T-helper 2 cell treated with Interferon-gamma antibody and Interleukin-4, amounts not matched to agents 5 μg/mL and 100 μg/mL, for 36 hours (primary cell): ENCODE data around the gene GJC2.
"Not testable (repeated sequence)": the region's sequence is repeated elsewhere in the genome, so short reads cannot be mapped to it uniquely, and the experiment has no call there.

Source experiments
- DNase-seq: peaks from one replicate; pipeline ENCODE4 v3.0.0; 2021; ENCODE audit warnings: low spot score
- H3K27ac Mint-ChIP-seq: one replicate; pipeline ENCODE4 v1.8.0; 2021; ENCODE audit warnings: mild to moderate bottlenecking, mixed read lengths
- H3K27me3 Mint-ChIP-seq: one replicate; pipeline ENCODE4 v1.8.0; 2021; ENCODE audit warnings: low read depth, mixed read lengths
- H3K36me3 Mint-ChIP-seq: one replicate; pipeline ENCODE4 v1.8.0; 2021; ENCODE audit warnings: low read depth, mixed read lengths
- H3K4me1 Mint-ChIP-seq: one replicate; pipeline ENCODE4 v1.8.0; 2021; ENCODE audit warnings: low read depth, mixed read lengths
- H3K4me3 Mint-ChIP-seq: one replicate; pipeline ENCODE4 v1.8.0; 2022; ENCODE audit warnings: mild to moderate bottlenecking, moderate library complexity, mixed read lengths
- H3K9me3 Mint-ChIP-seq: one replicate; pipeline ENCODE4 v1.8.0; 2021; ENCODE audit warnings: mixed read lengths

The GJC2 gene

GRCh38 chr1:228173528-228174481, 24.1 kb downstream of the GJC2 start:
- not testable (repeated sequence) for H3K9me3 Mint-ChIP-seq, H3K27ac Mint-ChIP-seq, H3K27me3 Mint-ChIP-seq, DNase-seq, H3K4me1 Mint-ChIP-seq, H3K36me3 Mint-ChIP-seq, H3K4me3 Mint-ChIP-seq

GRCh38 chr1:228174482-228175315, 25.0 kb downstream of the GJC2 start:
- Mint-ChIP-seq H3K36me3 (no peaks in the 10 kb centered on the region), H3K4me1 (peaks cover under 1% of the 10 kb centered on the region), H3K27ac (no peak overlapping the region), H3K9me3 (no peaks in the 10 kb centered on the region), H3K4me3 (no peak overlapping the region), H3K27me3 (no peaks in the 10 kb centered on the region)
- DNase-seq = no peak

GRCh38 chr1:228175316-228176023, 25.7 kb downstream of the GJC2 start:
- DNase-seq = no peak
- no peaks in the 10 kb centered on the region for H3K9me3 Mint-ChIP-seq
- H3K4me1 Mint-ChIP-seq = peaks cover 2% of the 10 kb centered on the region
- no peak overlapping the region for H3K27ac Mint-ChIP-seq
- no peaks in the 10 kb centered on the region for H3K36me3 Mint-ChIP-seq
- H3K27me3 Mint-ChIP-seq = no peaks in the 10 kb centered on the region
- H3K4me3 Mint-ChIP-seq = no peak overlapping the region

- Mint-ChIP-seq H3K27me3 (no peaks in the 10 kb centered on the region), H3K9me3 (no peaks in the 10 kb centered on the region), H3K4me1 (peaks cover 2% of the 10 kb centered on the region), H3K27ac (no peak overlapping the region), H3K4me3 (no peak overlapping the region), H3K36me3 (no peaks in the 10 kb centered on the region)
- no peak for DNase-seq
Measured at GRCh38 chr1:228176024-228176395, 26.3 kb downstream of the GJC2 start.

GRCh38 chr1:228176461-228177182, 26.9 kb downstream of the GJC2 start:
- H3K36me3 Mint-ChIP-seq = no peaks in the 10 kb centered on the region
- no peak overlapping the region for H3K27ac Mint-ChIP-seq
- peaks cover 2% of the 10 kb centered on the region for H3K4me1 Mint-ChIP-seq

GRCh38 chr1:228177183-228177475, 27.4 kb downstream of the GJC2 start:
- H3K9me3 Mint-ChIP-seq = no peaks in the 10 kb centered on the region
- no peaks in the 10 kb centered on the region for H3K27me3 Mint-ChIP-seq
- H3K27ac Mint-ChIP-seq = no peak overlapping the region
- H3K4me1 Mint-ChIP-seq = peaks cover 2% of the 10 kb centered on the region
- H3K4me3 Mint-ChIP-seq = no peak overlapping the region
- DNase-seq = no peak
- no peaks in the 10 kb centered on the region for H3K36me3 Mint-ChIP-seq

More at GRCh38 chr1:228176461-228177182, 26.9 kb downstream of the GJC2 start:
- DNase-seq = no peak
- H3K4me3 Mint-ChIP-seq = no peak overlapping the region
- H3K9me3 Mint-ChIP-seq = no peaks in the 10 kb centered on the region
- no peaks in the 10 kb centered on the region for H3K27me3 Mint-ChIP-seq

GRCh38 chr1:228177721-228178710, 28.3 kb downstream of the GJC2 start:
- Mint-ChIP-seq H3K4me1 (peaks cover 2% of the 10 kb centered on the region), H3K4me3 (no peak overlapping the region), H3K27me3 (no peaks in the 10 kb centered on the region), H3K27ac (no peak overlapping the region), H3K9me3 (no peaks in the 10 kb centered on the region), H3K36me3 (no peaks in the 10 kb centered on the region)
- no peak for DNase-seq

GRCh38 chr1:228178737-228179684, 29.3 kb downstream of the GJC2 start:
- Mint-ChIP-seq H3K36me3 (no peaks in the 10 kb centered on the region), H3K9me3 (no peaks in the 10 kb centered on the region), H3K27ac (no peak overlapping the region), H3K4me3 (no peak overlapping the region), H3K4me1 (peaks cover 2% of the 10 kb centered on the region), H3K27me3 (no peaks in the 10 kb centered on the region)
- no peak for DNase-seq

GRCh38 chr1:228180271-228180958, 30.7 kb downstream of the GJC2 start:
- no peaks in the 10 kb centered on the region for H3K27me3 Mint-ChIP-seq

GRCh38 chr1:228180959-228181644, 31.4 kb downstream of the GJC2 start:
- H3K4me3 Mint-ChIP-seq = no peak overlapping the region
- H3K4me1 Mint-ChIP-seq = peaks cover 4% of the 10 kb centered on the region
- no peaks in the 10 kb centered on the region for H3K36me3 Mint-ChIP-seq
- no peaks in the 10 kb centered on the region for H3K27me3 Mint-ChIP-seq
- no peak overlapping the region for H3K27ac Mint-ChIP-seq
- no peaks in the 10 kb centered on the region for H3K9me3 Mint-ChIP-seq
- DNase-seq = no peak

More at GRCh38 chr1:228180271-228180958, 30.7 kb downstream of the GJC2 start:
- no peak for DNase-seq
- Mint-ChIP-seq H3K36me3 (no peaks in the 10 kb centered on the region), H3K4me1 (peaks cover 2% of the 10 kb centered on the region), H3K27ac (no peak overlapping the region), H3K4me3 (no peak overlapping the region), H3K9me3 (no peaks in the 10 kb centered on the region)

- Mint-ChIP-seq H3K4me3 (no peak overlapping the region), H3K4me1 (peaks cover 4% of the 10 kb centered on the region), H3K9me3 (no peaks in the 10 kb centered on the region), H3K36me3 (no peaks in the 10 kb centered on the region), H3K27me3 (no peaks in the 10 kb centered on the region), H3K27ac (no peak overlapping the region)
- DNase-seq = no peak
Measured at GRCh38 chr1:228181645-228182034, 31.9 kb downstream of the GJC2 start.
